H9 (cell line): ENCODE measurements around the gene ZNF92. TPM values are rescaled to one million over a fixed set of nuclear protein-coding genes. Genes with fewer than 3 reads are reported as not detected.

Experiments
- DNase-seq: peaks from one replicate; pipeline ENCODE4 v3.0.0-alpha.2; 2017
- H2AFZ ChIP-seq: one replicate; pipeline ENCODE4 v1.6.1; 2013; ENCODE audit warnings: mild to moderate bottlenecking, low read length, control low read depth, moderate library complexity
- H2AK5ac ChIP-seq: 2 replicates; pipeline ENCODE4 v1.6.1; 2013; ENCODE audit warnings: low read length, control low read depth, mixed read lengths; ENCODE audit not compliant: insufficient read length
- H2BK120ac ChIP-seq: one replicate; pipeline ENCODE4 v1.6.1; 2013; ENCODE audit warnings: low read depth, mild to moderate bottlenecking, low read length, control low read depth, inconsistent platforms; ENCODE audit not compliant: poor library complexity, severe bottlenecking
- H2BK12ac ChIP-seq: 2 replicates; pipeline ENCODE4 v1.6.1; 2013; ENCODE audit warnings: low read length, control low read depth, mixed read lengths, low read depth; ENCODE audit not compliant: insufficient read length
- H2BK15ac ChIP-seq: 2 replicates; pipeline ENCODE4 v1.6.1; 2013; ENCODE audit warnings: low read depth, low read length, control low read depth
- H2BK20ac ChIP-seq: one replicate; pipeline ENCODE4 v1.6.1; 2013; ENCODE audit warnings: low read depth, mild to moderate bottlenecking, low read length, control low read depth, inconsistent platforms; ENCODE audit not compliant: poor library complexity, severe bottlenecking
- H2BK5ac ChIP-seq: 2 replicates; pipeline ENCODE4 v1.6.1; 2013; ENCODE audit warnings: low read length, control low read depth, mixed read lengths; ENCODE audit not compliant: insufficient read length
- H3K14ac ChIP-seq: 2 replicates; pipeline ENCODE4 v1.6.1; 2013; ENCODE audit warnings: low read length, control low read depth; ENCODE audit not compliant: insufficient read depth
- H3K18ac ChIP-seq: 2 replicates; pipeline ENCODE4 v1.6.1; 2013; ENCODE audit warnings: low read depth, mild to moderate bottlenecking, mixed read lengths, low read length, control low read depth; ENCODE audit not compliant: insufficient read length
- H3K23ac ChIP-seq: 2 replicates; pipeline ENCODE4 v1.6.1; 2013; ENCODE audit warnings: low read length, control low read depth, mixed read lengths, low read depth; ENCODE audit not compliant: insufficient read length
- H3K23me2 ChIP-seq: 2 replicates; pipeline ENCODE4 v1.6.1; 2013; ENCODE audit warnings: low read depth, mild to moderate bottlenecking, mixed read lengths, low read length, control low read depth; ENCODE audit not compliant: insufficient read length, poor library complexity, severe bottlenecking
- H3K27ac ChIP-seq: 2 replicates; pipeline ENCODE4 v1.5.1; 2013; ENCODE audit warnings: low read length, control low read depth, mixed read lengths, low read depth; ENCODE audit not compliant: insufficient read length
- H3K27me3 ChIP-seq: 2 replicates; pipeline ENCODE4 v1.6.1; 2013; ENCODE audit warnings: low read length, control low read depth, inconsistent platforms; ENCODE audit not compliant: insufficient read depth
- H3K4ac ChIP-seq: 2 replicates; pipeline ENCODE4 v1.6.1; 2013; ENCODE audit warnings: low read depth, mild to moderate bottlenecking, control low read depth, inconsistent platforms, low read length, moderate library complexity
- H3K4me1 ChIP-seq: 2 replicates; pipeline ENCODE4 v1.6.1; 2013; ENCODE audit warnings: low read length, control low read depth, inconsistent platforms; ENCODE audit not compliant: insufficient read depth
- H3K4me2 ChIP-seq: 2 replicates; pipeline ENCODE4 v1.6.1; 2013; ENCODE audit warnings: low read length, control low read depth, mixed read lengths; ENCODE audit not compliant: insufficient read length, insufficient read depth
- H3K56ac ChIP-seq: 2 replicates; pipeline ENCODE4 v1.6.1; 2013; ENCODE audit warnings: low read depth, mild to moderate bottlenecking, mixed read lengths, low read length, control low read depth; ENCODE audit not compliant: insufficient read length
- H3K79me1 ChIP-seq: 2 replicates; pipeline ENCODE4 v1.6.1; 2013; ENCODE audit warnings: low read depth, mild to moderate bottlenecking, moderate library complexity, low read length, control low read depth, inconsistent platforms; ENCODE audit not compliant: insufficient read depth, poor library complexity, severe bottlenecking
- H3K79me2 ChIP-seq: 2 replicates; pipeline ENCODE4 v1.6.1; 2013; ENCODE audit warnings: low read length, control low read depth, inconsistent platforms; ENCODE audit not compliant: insufficient read depth
- H3K9ac ChIP-seq: 2 replicates; pipeline ENCODE4 v1.6.1; 2013; ENCODE audit warnings: low read length, control low read depth, mixed read lengths; ENCODE audit not compliant: insufficient read length; ENCODE audit errors: extremely low read depth
- H3K9me3 ChIP-seq: one replicate; pipeline ENCODE4 v1.6.1; 2013; ENCODE audit warnings: low read depth, low read length, inconsistent platforms; ENCODE audit not compliant: control insufficient read depth
- H3T11ph ChIP-seq: one replicate; pipeline ENCODE4 v1.6.1; 2013; ENCODE audit warnings: mild to moderate bottlenecking, low read length, control low read depth, inconsistent platforms
- H4K20me1 ChIP-seq: one replicate; pipeline ENCODE4 v1.6.1; 2013; ENCODE audit not compliant: control insufficient read depth, insufficient read length, insufficient read depth
- H4K5ac ChIP-seq: 2 replicates; pipeline ENCODE4 v1.6.1; 2013; ENCODE audit warnings: low read depth, mild to moderate bottlenecking, mixed read lengths, low read length, control low read depth; ENCODE audit not compliant: insufficient read length
- H4K8ac ChIP-seq: replicated peaks from 2 replicates; pipeline ENCODE4 v1.6.1; 2013; ENCODE audit warnings: low read length, control low read depth, mixed read lengths, low read depth; ENCODE audit not compliant: insufficient read length
- H4K91ac ChIP-seq: 2 replicates; pipeline ENCODE4 v1.6.1; 2013; ENCODE audit warnings: low read depth, mild to moderate bottlenecking, moderate library complexity, mixed read lengths, low read length, control low read depth; ENCODE audit not compliant: insufficient read length
- H3K27ac Mint-ChIP-seq, 3 experiments: 2 replicates in 2 of 3; 3 replicates in 1 of 3; pipeline ENCODE4 v1.8.0; 2020 to 2021; ENCODE audit warnings: mixed read lengths in 3 of 3, mild to moderate bottlenecking in 1 of 3, moderate library complexity in 1 of 3
- H3K27me3 Mint-ChIP-seq: 2 replicates; pipeline ENCODE4 v1.8.0; 2021; ENCODE audit warnings: low read depth, mild to moderate bottlenecking, moderate library complexity, mixed read lengths
- H3K36me3 Mint-ChIP-seq, 3 experiments: 2 replicates in 2 of 3; 3 replicates in 1 of 3; pipeline ENCODE4 v1.8.0; 2020 to 2021; ENCODE audit warnings: low read depth in 3 of 3, mixed read lengths in 3 of 3; ENCODE audit not compliant: insufficient read depth in 1 of 3
- H3K4me1 Mint-ChIP-seq, 2 experiments: 2 replicates each; pipeline ENCODE4 v1.8.0; 2020; ENCODE audit warnings: mixed read lengths in 2 of 2
- H3K4me3 Mint-ChIP-seq, 2 experiments: 2 replicates in 1 of 2; 3 replicates in 1 of 2; pipeline ENCODE4 v1.8.0; 2020 to 2021; ENCODE audit warnings: mild to moderate bottlenecking in 2 of 2, mixed read lengths in 2 of 2, moderate library complexity in 1 of 2
- H3K9me3 Mint-ChIP-seq, 2 experiments: 2 replicates in 1 of 2; 3 replicates in 1 of 2; pipeline ENCODE4 v1.8.0; 2020; ENCODE audit warnings: mild to moderate bottlenecking in 2 of 2, mixed read lengths in 2 of 2, moderate library complexity in 1 of 2
- WGBS: extraction: QIAGEN DNeasy Blood & Tissue Kit; methylation state at CpG from one replicate; pipeline ENCODE4 v1.1.7; 2013; ENCODE audit warnings: missing lambda C conversion rate, low lambda C conversion rate, mixed read lengths; ENCODE audit not compliant: insufficient read length; ENCODE audit errors: extremely low coverage; 5-methylcytosine and 5-hydroxymethylcytosine counted together
- total RNA-seq: library from RNA; stranded (reverse); gene quantifications from 2 replicates; pipeline ENCODE4 v1.2.1, GENCODE V29; 2021
- TF ChIP-seq, protein P1 (sequence below): fragments of 200-600 bp; sonication (generic); conservative IDR thresholded peaks from 3 replicates; pipeline ENCODE4 v1.8.0; 2021; ENCODE audit warnings: antibody characterized with exemption, mild to moderate bottlenecking

ZNF92 gene
- total RNA-seq, 1 experiment from 2014 or later: 32.4 TPM

GRCh38 chr7:65325793-65326432, 47.7 kb upstream of the ZNF92 start:
- Mint-ChIP-seq H3K4me1 (no peaks in the 10 kb centered on the region), H3K27ac (no peak overlapping the region; a peak in 1 of 7 replicates), H3K36me3 (no peaks in the 10 kb centered on the region; a peak in 1 of 7 replicates), H3K4me3 (no peak overlapping the region), H3K27me3 (no peaks in the 10 kb centered on the region), H3K9me3 (no peaks in the 10 kb centered on the region)
- no peak overlapping the region for H2BK20ac ChIP-seq
- H3K4me2 ChIP-seq: no peak overlapping the region
- H2BK5ac ChIP-seq: no peak overlapping the region
- no peak overlapping the region for H3K56ac ChIP-seq
- H4K5ac ChIP-seq: no peak overlapping the region
- no CpG with 5 or more reads among the region's 5 CpGs for WGBS
- H3K9me3 ChIP-seq: no peaks in the 10 kb centered on the region
- H4K91ac ChIP-seq: no peak overlapping the region
- H3K18ac ChIP-seq: no peak overlapping the region
- H3K23me2 ChIP-seq: no peaks in the 10 kb centered on the region
- H3K27me3 ChIP-seq: no peaks in the 10 kb centered on the region
- H3K4ac ChIP-seq: no peak overlapping the region
- no peak overlapping the region for H3K23ac ChIP-seq
- no peak overlapping the region for H3T11ph ChIP-seq
- H2AK5ac ChIP-seq: no peak overlapping the region
- H4K20me1 ChIP-seq: no peaks in the 10 kb centered on the region
- H3K4me1 ChIP-seq: no peaks in the 10 kb centered on the region
- H2BK15ac ChIP-seq: no peak overlapping the region
- H3K9ac ChIP-seq: no peak overlapping the region
- H3K79me1 ChIP-seq: no peaks in the 10 kb centered on the region
- H2BK12ac ChIP-seq: no peak overlapping the region
- TF ChIP-seq, protein P1, sequence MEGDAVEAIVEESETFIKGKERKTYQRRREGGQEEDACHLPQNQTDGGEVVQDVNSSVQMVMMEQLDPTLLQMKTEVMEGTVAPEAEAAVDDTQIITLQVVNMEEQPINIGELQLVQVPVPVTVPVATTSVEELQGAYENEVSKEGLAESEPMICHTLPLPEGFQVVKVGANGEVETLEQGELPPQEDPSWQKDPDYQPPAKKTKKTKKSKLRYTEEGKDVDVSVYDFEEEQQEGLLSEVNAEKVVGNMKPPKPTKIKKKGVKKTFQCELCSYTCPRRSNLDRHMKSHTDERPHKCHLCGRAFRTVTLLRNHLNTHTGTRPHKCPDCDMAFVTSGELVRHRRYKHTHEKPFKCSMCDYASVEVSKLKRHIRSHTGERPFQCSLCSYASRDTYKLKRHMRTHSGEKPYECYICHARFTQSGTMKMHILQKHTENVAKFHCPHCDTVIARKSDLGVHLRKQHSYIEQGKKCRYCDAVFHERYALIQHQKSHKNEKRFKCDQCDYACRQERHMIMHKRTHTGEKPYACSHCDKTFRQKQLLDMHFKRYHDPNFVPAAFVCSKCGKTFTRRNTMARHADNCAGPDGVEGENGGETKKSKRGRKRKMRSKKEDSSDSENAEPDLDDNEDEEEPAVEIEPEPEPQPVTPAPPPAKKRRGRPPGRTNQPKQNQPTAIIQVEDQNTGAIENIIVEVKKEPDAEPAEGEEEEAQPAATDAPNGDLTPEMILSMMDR: no peak
- no peak for DNase-seq
- H3K27ac ChIP-seq: no peak overlapping the region
- no peak overlapping the region for H4K8ac ChIP-seq
- H3K79me2 ChIP-seq: no peaks in the 10 kb centered on the region
- H2BK120ac ChIP-seq: no peak overlapping the region
- no peak overlapping the region for H2AFZ ChIP-seq
- H3K14ac ChIP-seq: no peak overlapping the region
